Measurements from ENCODE around the gene MED12L.
"Not testable (repeated sequence)": the region's sequence is repeated elsewhere in the genome, so short reads cannot be mapped to it uniquely, and the experiment has no call there.

Gene MED12L

DNA sequence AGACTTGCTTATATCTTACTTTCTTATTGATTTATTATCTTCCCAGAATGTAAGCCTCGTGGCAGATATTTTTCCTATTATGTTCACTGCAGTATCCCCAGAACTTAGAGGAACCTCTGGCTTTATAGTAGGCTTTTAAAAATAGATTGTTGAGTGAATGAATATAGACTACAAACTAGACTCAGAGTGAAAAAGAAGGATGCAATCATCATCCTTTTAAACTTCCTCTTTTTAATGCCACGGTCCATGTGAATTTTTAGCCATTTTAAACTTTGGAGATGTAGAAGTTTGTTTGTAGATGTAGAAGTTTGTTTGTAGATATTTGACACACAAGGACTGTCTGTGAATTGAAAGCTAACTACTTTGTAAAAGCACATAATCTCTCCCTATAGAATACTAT, 306.3 kb downstream of the MED12L start:
- no peak overlapping the region for H3K4me3 ChIP-seq (ENCODE audit: low read length)
- DNase-seq (ENCODE audit: low read depth): no peak
- TF ChIP-seq CTCF (IDR thresholded peaks at IDR 0.05; ENCODE audit: insufficient read depth, low read depth, low read length, missing control alignments): no peak

DNA sequence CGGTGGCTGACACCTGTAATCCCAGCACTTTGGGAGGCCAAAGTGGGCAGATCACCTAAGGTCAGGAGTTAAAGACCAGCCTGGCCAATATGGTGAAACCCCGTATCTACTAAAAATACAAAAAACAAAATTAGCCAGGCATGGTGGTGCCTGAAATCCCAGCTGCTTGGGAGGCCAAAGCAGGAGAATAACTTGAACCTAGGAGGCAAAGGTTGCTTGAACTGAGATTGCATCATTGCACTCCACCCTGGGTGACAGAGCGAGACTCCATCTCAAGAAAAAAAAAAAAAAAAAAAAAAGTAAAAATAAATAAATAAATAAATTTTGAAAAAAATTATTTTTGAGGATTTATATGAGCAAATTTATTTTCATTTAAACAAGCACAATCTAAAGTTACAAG, 306.7 kb downstream of the MED12L start:
- not testable (repeated sequence) for H3K4me3 ChIP-seq (ENCODE audit: low read length); DNase-seq (ENCODE audit: low read depth)

DNA sequence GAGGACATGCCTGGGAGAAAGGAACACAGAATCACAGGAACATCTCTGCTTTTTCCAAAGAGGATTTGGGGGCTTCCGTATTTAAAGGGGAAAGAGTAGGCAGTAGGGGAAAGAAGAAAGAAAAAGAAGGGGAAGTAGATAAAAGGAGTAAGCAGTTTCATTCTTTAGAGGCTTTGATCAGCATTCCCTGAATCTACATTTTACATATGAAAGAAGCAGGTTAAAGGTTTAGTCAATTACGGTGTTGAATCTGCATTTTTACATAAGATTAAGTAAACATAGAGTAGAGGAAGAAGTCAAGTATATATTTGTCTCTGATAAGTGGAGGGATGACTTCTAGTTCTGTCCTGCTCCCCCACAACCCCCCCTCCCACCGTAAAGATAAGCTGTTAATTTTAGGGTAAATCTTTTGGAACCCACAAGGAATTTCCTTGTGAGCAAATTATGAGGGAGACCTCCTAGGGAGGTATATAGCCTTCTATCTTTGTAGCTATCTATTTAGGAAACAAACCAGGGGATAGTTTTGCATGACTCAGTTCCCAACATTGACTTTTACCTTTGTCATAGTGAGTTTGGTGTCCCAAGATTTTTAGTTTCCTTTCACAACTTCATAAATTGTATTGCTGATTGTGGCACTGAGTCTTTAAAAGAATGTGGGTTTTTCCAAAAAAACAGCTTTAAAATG, 307.8 kb downstream of the MED12L start:
- H3K4me3 ChIP-seq (ENCODE audit: low read length): no peak overlapping the region
- DNase-seq (ENCODE audit: low read depth): no peak
- TF ChIP-seq CTCF (IDR thresholded peaks at IDR 0.05; ENCODE audit: insufficient read depth, low read depth, low read length, missing control alignments): no peak

DNA sequence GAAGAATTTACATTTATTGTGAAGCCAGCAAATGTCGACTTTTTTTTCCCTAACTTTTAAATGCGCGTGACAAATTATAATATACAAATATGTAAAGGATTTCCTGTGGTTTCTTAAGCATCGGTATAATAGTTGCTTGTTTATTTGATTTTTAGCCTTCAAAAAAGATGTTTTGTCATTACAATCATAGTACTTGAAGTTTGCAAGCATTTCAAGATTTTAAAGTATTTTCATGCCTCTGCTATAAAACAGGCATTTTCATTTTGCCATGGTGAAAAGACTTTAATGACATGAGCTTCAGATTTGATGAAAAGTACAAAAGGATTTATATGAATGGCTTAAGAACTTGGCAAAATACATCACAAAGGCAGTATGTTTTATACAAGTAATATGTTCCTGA, 308.5 kb downstream of the MED12L start:
- H3K4me3 ChIP-seq (ENCODE audit: low read length): no peak overlapping the region
- DNase-seq (ENCODE audit: low read depth): no peak
- TF ChIP-seq CTCF (IDR thresholded peaks at IDR 0.05; ENCODE audit: insufficient read depth, low read depth, low read length, missing control alignments): no peak

DNA sequence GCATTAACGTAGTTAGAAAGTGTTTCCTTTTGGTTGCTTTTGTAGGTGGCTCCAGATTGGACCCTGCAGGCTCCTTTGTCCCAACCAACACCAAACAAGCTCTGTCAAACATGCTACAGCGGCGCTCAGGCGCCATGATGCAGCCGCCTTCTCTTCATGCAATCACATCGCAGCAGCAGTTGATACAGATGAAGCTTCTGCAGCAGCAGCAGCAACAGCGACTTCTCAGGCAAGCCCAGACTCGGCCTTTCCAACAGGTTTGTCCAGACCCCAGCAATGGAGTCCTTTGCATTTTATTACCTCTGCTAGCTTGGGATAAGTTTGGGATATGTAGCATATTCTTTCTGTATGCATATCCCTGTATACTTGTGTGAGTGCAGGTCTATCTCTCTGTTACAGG, 309.1 kb downstream of the MED12L start:
- DNase-seq (ENCODE audit: low read depth): peak; percentile 88
- H3K4me3 ChIP-seq (ENCODE audit: low read length): no peak overlapping the region
- TF ChIP-seq CTCF (IDR thresholded peaks at IDR 0.05; ENCODE audit: insufficient read depth, low read depth, low read length, missing control alignments): no peak

DNA sequence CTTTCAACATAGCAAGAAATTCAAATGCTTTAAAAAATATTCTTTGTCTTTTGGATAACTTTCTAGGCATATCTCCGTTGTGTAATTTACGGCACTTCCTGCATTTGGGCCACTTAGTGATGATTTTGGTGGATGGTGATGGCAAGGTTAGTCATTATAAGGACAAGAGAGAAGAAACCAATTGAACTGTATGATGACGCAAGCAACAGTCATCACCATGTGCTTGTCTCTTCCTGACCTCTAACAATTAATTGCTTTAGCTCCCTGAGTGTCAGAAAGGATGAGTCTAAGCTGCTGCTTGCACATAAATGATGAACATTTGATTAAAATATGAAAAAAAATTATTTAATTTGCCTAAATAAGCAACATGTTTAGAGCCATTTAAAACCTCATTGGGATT, 310.3 kb downstream of the MED12L start:
- no peak for TF ChIP-seq CTCF (IDR thresholded peaks at IDR 0.05; ENCODE audit: insufficient read depth, low read depth, low read length, missing control alignments)
- peak; percentile 94 for DNase-seq (ENCODE audit: low read depth)
- H3K4me3 ChIP-seq (ENCODE audit: low read length): no peak overlapping the region

GRCh38 chr3:151398895-151399294, 313.4 kb downstream of the MED12L start:
- no peak for DNase-seq (ENCODE audit: low read depth)
- TF ChIP-seq CTCF (IDR thresholded peaks at IDR 0.05; ENCODE audit: insufficient read depth, low read depth, low read length, missing control alignments): no peak
- H3K4me3 ChIP-seq (ENCODE audit: low read length): no peak overlapping the region

All from epithelial cell of esophagus (primary cell).